ENCODE data around the gene TMCO4. TPM values are rescaled to one million over a fixed set of nuclear protein-coding genes. Genes with fewer than 3 reads are reported as not detected.
"Not testable (repeated sequence)": the region's sequence is repeated elsewhere in the genome, so short reads cannot be mapped to it uniquely, and the experiment has no call there.

TMCO4 gene
- total and polyA plus RNA-seq, 7 donors, result 16.3 to 25.1 (median 21.9) TPM

- no peaks in the 10 kb centered on the region for H3K9me3 ChIP-seq
- intact Hi-C loops (cut with DNase I), result no loop called here
- WGBS, 2 donors, result 91 to 92% methylated on average over 4 of the region's 4 CpGs
- H3K36me3 ChIP-seq, result no peaks in the 10 kb centered on the region
- peak; percentile 62 for DNase-seq
- no peaks in the 10 kb centered on the region for H3K27me3 ChIP-seq
- peaks cover 0 to 3% (median 0%) of the 10 kb centered on the region in 4 donors for H3K4me1 ChIP-seq
- H3K4me3 ChIP-seq, result no peak overlapping the region
- H3K27ac ChIP-seq, result peak overlapping the region in 1 of 4 donors; percentile 52
- TF ChIP-seq EP300 (IDR thresholded peaks at IDR 0.05) (no peak), CTCF (IDR thresholded peaks at IDR 0.05) (no peak), POLR2A (IDR thresholded peaks at IDR 0.05) (no peak), POLR2AphosphoS5 (IDR thresholded peaks at IDR 0.05) (no peak)
Observed at GRCh38 chr1:19635646-19636045, 164.1 kb downstream of the TMCO4 start.

- H3K27ac ChIP-seq; H3K4me1 ChIP-seq; H3K27me3 ChIP-seq; H3K9me3 ChIP-seq; H3K36me3 ChIP-seq; intact Hi-C loops (cut with DNase I); H3K4me3 ChIP-seq; DNase-seq: not testable (repeated sequence)
- 93 to 96% methylated on average over 9 of the region's 9 CpGs for WGBS, 2 donors
Observed at GRCh38 chr1:19635064-19635463, 164.7 kb downstream of the TMCO4 start.

DNA sequence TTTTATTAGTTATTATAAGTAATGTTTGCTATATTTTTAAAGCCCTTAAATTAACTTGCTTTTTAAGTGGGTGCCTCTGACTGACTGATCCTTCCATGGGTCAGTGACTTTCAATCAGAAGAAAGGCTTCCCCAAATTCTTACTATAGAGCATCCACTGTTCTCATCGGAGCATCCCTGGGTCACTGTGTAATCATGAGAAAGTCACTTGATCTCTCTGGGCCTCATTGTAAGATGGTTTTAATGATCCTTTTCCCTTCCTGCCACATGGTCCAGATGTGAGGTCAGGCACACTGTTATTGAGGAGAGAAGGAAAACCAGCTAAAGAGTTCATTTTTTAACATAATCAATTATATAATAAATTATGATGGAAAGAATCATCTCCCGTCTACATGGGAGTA, 166.6 kb downstream of the TMCO4 start:
- no peaks in the 10 kb centered on the region for H3K9me3 ChIP-seq
- no peak overlapping the region for H3K27ac ChIP-seq
- no peaks in the 10 kb centered on the region for H3K4me1 ChIP-seq
- no peak overlapping the region for H3K4me3 ChIP-seq
- DNase-seq, result no peak
- peaks cover 0 to 17% (median 0%) of the 10 kb centered on the region in 4 donors for H3K36me3 ChIP-seq
- 96% methylated on average over 2 of the region's 2 CpGs for WGBS, 2 donors
- intact Hi-C loops (cut with DNase I), result no loop called here
- H3K27me3 ChIP-seq, result no peaks in the 10 kb centered on the region
- no peak for TF ChIP-seq POLR2AphosphoS5 (IDR thresholded peaks at IDR 0.05)
- TF ChIP-seq POLR2A (IDR thresholded peaks at IDR 0.05), result no peak
- TF ChIP-seq CTCF (IDR thresholded peaks at IDR 0.05), result no peak
- TF ChIP-seq EP300 (IDR thresholded peaks at IDR 0.05), result no peak

Other genes starting within 250 kb of the TMCO4 start
- gene NBL1, start 155.6 kb downstream of the TMCO4 start, total RNA-seq, result 100 to 1,000 TPM in 2 of 4 donors, 10 to 100 TPM in 2; 64.1 to 128 (median 87.6) TPM
- gene NBL1, start 155.6 kb downstream of the TMCO4 start, polyA plus RNA-seq, result 100 to 1,000 TPM; 245 to 394 (median 260) TPM
- gene HTR6, start 135.0 kb downstream of the TMCO4 start, total RNA-seq, result not detected
- under 1 TPM in 1 of 3 donors, not detected in 2; 0.15 TPM for gene HTR6, start 135.0 kb downstream of the TMCO4 start, polyA plus RNA-seq
- gene RNF186, start 15.4 kb upstream of the TMCO4 start, total RNA-seq, result not detected
- 10 to 100 TPM; 13.8 to 34.3 (median 19.7) TPM for gene RNF186, start 15.4 kb upstream of the TMCO4 start, polyA plus RNA-seq
- gene OTUD3, start 82.5 kb upstream of the TMCO4 start, total RNA-seq, result 1 to 10 TPM; 5.4 to 9.2 (median 7.5) TPM
- 1 to 10 TPM in 2 of 3 donors, under 1 TPM in 1; 0.60 to 4.3 (median 1.2) TPM for gene OTUD3, start 82.5 kb upstream of the TMCO4 start, polyA plus RNA-seq
- gene PLA2G2E, start 123.7 kb upstream of the TMCO4 start, total RNA-seq, result not detected
- not detected for gene PLA2G2E, start 123.7 kb upstream of the TMCO4 start, polyA plus RNA-seq
- 100 to 1,000 TPM in 3 of 4 donors, 10 to 100 TPM in 1; 72.3 to 447 (median 140) TPM for gene PLA2G2A, start 179.7 kb upstream of the TMCO4 start, total RNA-seq
- gene PLA2G2A, start 179.7 kb upstream of the TMCO4 start, polyA plus RNA-seq, result 1,000 to 10,000 TPM in 1 of 3 donors, 100 to 1,000 TPM in 1, 10 to 100 TPM in 1; 80.7 to 1,282 (median 279) TPM

All from sigmoid colon (tissue), 7 donors.